Caki2 (cell line): ENCODE measurements around the gene CLTC. TPM values are rescaled to one million over a fixed set of nuclear protein-coding genes. Genes with fewer than 3 reads are reported as not detected.
"Not testable (repeated sequence)": the region's sequence is repeated elsewhere in the genome, so short reads cannot be mapped to it uniquely, and the experiment has no call there.

Source experiments
- DNase-seq: peaks from one replicate; pipeline ENCODE4 v3.0.0-alpha.2; 2015; ENCODE audit warnings: low read depth
- in situ Hi-C: cut with HindIII; loops from 2 replicates; pipeline ENCODE4 v1.10.0; 2016; ENCODE audit warnings: low sequenced_read_pairs, low pct_unique_long_range_greater_than_20kb, mixed read lengths
- total RNA-seq: library from RNA; depleted of rRNA; stranded (reverse); fragments of >200 nt; shearing (Covaris generic); gene quantifications from 2 replicates; pipeline ENCODE4 v1.2.3, GENCODE V29; 2014; ENCODE audit warnings: low replicate concordance; rRNA removed

Gene CLTC
- 256 and 284 TPM in 2 replicates for total RNA-seq

- in situ Hi-C loops = no loop called here
- DNase-seq = peak; percentile 99
Measured at GRCh38 chr17:59619298-59620063, at the start of gene CLTC. Gene CLTC, plus strand, starts transcription at chr17:59619895. Its CDS starts 237 bp downstream, at chr17:59620132.

- in situ Hi-C loops = no loop called here
- DNase-seq = no peak
Measured at GRCh38 chr17:59572301-59572924, 47.3 kb upstream of the CLTC start.

GRCh38 chr17:59584168-59584567 lies 35.5 kb upstream of the CLTC start:
- DNase-seq, in situ Hi-C loops: not testable (repeated sequence)

- DNase-seq = no peak
- in situ Hi-C loops = no loop called here
Measured at GRCh38 chr17:59600169-59600568, 19.5 kb upstream of the CLTC start.

GRCh38 chr17:59601130-59601529 lies 18.6 kb upstream of the CLTC start:
- no peak for DNase-seq
- in situ Hi-C loops = no loop called here

- no peak for DNase-seq
- in situ Hi-C loops = no loop called here
Measured at GRCh38 chr17:59607061-59607460, 12.6 kb upstream of the CLTC start.

GRCh38 chr17:59607817-59608403 lies 11.8 kb upstream of the CLTC start:
- in situ Hi-C loops = no loop called here

GRCh38 chr17:59611503-59611902 lies 8.2 kb upstream of the CLTC start:
- in situ Hi-C loops = no loop called here
- DNase-seq = no peak

More at GRCh38 chr17:59607817-59608403, 11.8 kb upstream of the CLTC start:
- DNase-seq = no peak

GRCh38 chr17:59616253-59616920 lies 3.3 kb upstream of the CLTC start:
- in situ Hi-C loops = no loop called here
- no peak for DNase-seq

- in situ Hi-C loops = no loop called here
- peak; percentile 19 for DNase-seq
Measured at GRCh38 chr17:59617156-59617732, 2.5 kb upstream of the CLTC start.

GRCh38 chr17:59619035-59619297 lies 729 bp upstream of the CLTC start:
- in situ Hi-C loops = no loop called here
- DNase-seq = no peak

- in situ Hi-C loops = no loop called here
Measured at GRCh38 chr17:59620064-59620359, 317 bp downstream of the CLTC start.

GRCh38 chr17:59620518-59621259 lies 994 bp downstream of the CLTC start:
- in situ Hi-C loops = no loop called here
- DNase-seq = peak; percentile 54

More at GRCh38 chr17:59620064-59620359, 317 bp downstream of the CLTC start:
- DNase-seq = no peak

- DNase-seq = no peak
- in situ Hi-C loops = no loop called here
Measured at GRCh38 chr17:59621771-59622170, 2.1 kb downstream of the CLTC start.

- in situ Hi-C loops = no loop called here
- DNase-seq = no peak
Measured at GRCh38 chr17:59623151-59623550, 3.5 kb downstream of the CLTC start.

GRCh38 chr17:59626756-59627155 lies 7.1 kb downstream of the CLTC start:
- in situ Hi-C loops = no loop called here
- no peak for DNase-seq

GRCh38 chr17:59627274-59627673 lies 7.6 kb downstream of the CLTC start:
- DNase-seq = no peak
- in situ Hi-C loops = no loop called here

GRCh38 chr17:59627770-59628171 lies 8.1 kb downstream of the CLTC start:
- in situ Hi-C loops = no loop called here
- DNase-seq = no peak
